Dendritic cell treated with granulocyte-macrophage colony-stimulating factor and Interleukin-4, amounts not matched to agents 40 ng/mL and 50 ng/mL, for 4 days (primary cell): ENCODE measurements around the gene RELN.
"Not testable (repeated sequence)": the region's sequence is repeated elsewhere in the genome, so short reads cannot be mapped to it uniquely, and the experiment has no call there.

Source experiments
- H3K27ac Mint-ChIP-seq: one replicate; pipeline ENCODE4 v1.8.0; 2022; ENCODE audit warnings: mild to moderate bottlenecking, mixed read lengths
- H3K27me3 Mint-ChIP-seq: one replicate; pipeline ENCODE4 v1.8.0; 2022; ENCODE audit warnings: mild to moderate bottlenecking, mixed read lengths
- H3K36me3 Mint-ChIP-seq: one replicate; pipeline ENCODE4 v1.8.0; 2022; ENCODE audit warnings: low read depth, mixed read lengths
- H3K4me1 Mint-ChIP-seq: one replicate; pipeline ENCODE4 v1.8.0; 2022; ENCODE audit warnings: low read depth, mixed read lengths
- H3K4me3 Mint-ChIP-seq: one replicate; pipeline ENCODE4 v1.8.0; 2022; ENCODE audit warnings: mild to moderate bottlenecking, moderate library complexity, mixed read lengths
- H3K9me3 Mint-ChIP-seq: one replicate; pipeline ENCODE4 v1.8.0; 2022; ENCODE audit warnings: mixed read lengths
- intact Hi-C: fragments of 100-400 bp; cut with micrococcal nuclease; formaldehyde crosslinking; loops from one replicate; pipeline ENCODE4 v1.15.0; 2022

The RELN gene

DNA sequence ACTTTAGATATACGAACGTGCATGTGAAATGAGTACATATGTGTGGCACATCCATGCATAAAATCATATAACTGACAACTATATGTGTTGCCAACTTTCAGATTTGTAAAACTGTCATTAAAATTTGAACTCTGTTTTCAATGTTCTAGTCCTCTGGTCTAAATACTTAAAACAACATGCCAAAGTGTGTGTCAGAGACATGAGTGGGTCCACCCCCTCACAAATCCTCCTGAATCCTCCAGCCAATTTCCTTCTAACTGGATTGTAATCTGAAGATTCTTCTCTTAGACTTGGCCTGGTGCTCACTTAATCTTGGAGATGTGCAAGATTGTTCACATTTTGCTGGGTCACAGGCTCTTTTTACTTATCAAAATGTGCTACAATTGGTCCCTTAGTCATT, 184.1 kb downstream of the RELN start:
- no peak overlapping the region for H3K27ac Mint-ChIP-seq
- intact Hi-C loops, result no loop called here
- H3K4me3 Mint-ChIP-seq, result no peak overlapping the region
- H3K36me3 Mint-ChIP-seq, result no peaks in the 10 kb centered on the region
- no peaks in the 10 kb centered on the region for H3K27me3 Mint-ChIP-seq
- H3K4me1 Mint-ChIP-seq, result no peaks in the 10 kb centered on the region
- peaks cover 6% of the 10 kb centered on the region for H3K9me3 Mint-ChIP-seq

- no peaks in the 10 kb centered on the region for H3K36me3 Mint-ChIP-seq
- H3K27ac Mint-ChIP-seq, result no peak overlapping the region
- peaks cover 6% of the 10 kb centered on the region for H3K9me3 Mint-ChIP-seq
- intact Hi-C loops, result no loop called here
- H3K4me1 Mint-ChIP-seq, result no peaks in the 10 kb centered on the region
- no peak overlapping the region for H3K4me3 Mint-ChIP-seq
- H3K27me3 Mint-ChIP-seq, result no peaks in the 10 kb centered on the region
These were observed 185.8 kb downstream of the RELN start for GRCh38 chr7:103803631-103804030.

DNA sequence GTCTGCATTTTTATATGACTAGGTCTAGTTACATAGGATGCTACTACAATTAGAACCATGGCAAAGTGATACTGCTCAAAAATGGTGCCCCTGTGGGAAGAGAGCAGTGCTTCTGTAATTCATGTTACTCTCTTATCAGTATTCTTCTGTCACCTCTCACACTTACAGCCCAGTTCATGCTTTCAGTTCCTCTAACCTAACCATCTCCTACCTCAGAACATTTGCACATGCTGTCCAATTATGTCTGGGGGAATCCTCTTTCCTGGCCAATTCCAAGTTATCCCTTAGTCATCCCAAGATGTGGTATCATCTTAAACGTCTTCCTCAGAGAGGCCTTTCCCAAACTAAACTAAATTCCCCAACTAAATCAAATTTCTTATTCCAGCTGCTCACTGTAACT, 190.2 kb downstream of the RELN start:
- Mint-ChIP-seq H3K36me3 (no peaks in the 10 kb centered on the region), H3K27ac (no peak overlapping the region), H3K27me3 (no peaks in the 10 kb centered on the region), H3K4me1 (no peaks in the 10 kb centered on the region), H3K9me3 (no peaks in the 10 kb centered on the region), H3K4me3 (no peak overlapping the region)
- intact Hi-C loops, result no loop called here

GRCh38 chr7:103797647-103798307, 191.7 kb downstream of the RELN start:
- H3K4me1 Mint-ChIP-seq, result no peaks in the 10 kb centered on the region

GRCh38 chr7:103796327-103796962, 193.0 kb downstream of the RELN start:
- Mint-ChIP-seq H3K27ac (no peak overlapping the region), H3K9me3 (no peaks in the 10 kb centered on the region), H3K27me3 (no peaks in the 10 kb centered on the region), H3K4me3 (no peak overlapping the region), H3K36me3 (no peaks in the 10 kb centered on the region), H3K4me1 (no peaks in the 10 kb centered on the region)
- intact Hi-C loops, result no loop called here

More at GRCh38 chr7:103797647-103798307, 191.7 kb downstream of the RELN start:
- no peak overlapping the region for H3K27ac Mint-ChIP-seq
- intact Hi-C loops, result no loop called here
- no peak overlapping the region for H3K4me3 Mint-ChIP-seq
- no peaks in the 10 kb centered on the region for H3K36me3 Mint-ChIP-seq
- no peaks in the 10 kb centered on the region for H3K27me3 Mint-ChIP-seq
- no peaks in the 10 kb centered on the region for H3K9me3 Mint-ChIP-seq

DNA sequence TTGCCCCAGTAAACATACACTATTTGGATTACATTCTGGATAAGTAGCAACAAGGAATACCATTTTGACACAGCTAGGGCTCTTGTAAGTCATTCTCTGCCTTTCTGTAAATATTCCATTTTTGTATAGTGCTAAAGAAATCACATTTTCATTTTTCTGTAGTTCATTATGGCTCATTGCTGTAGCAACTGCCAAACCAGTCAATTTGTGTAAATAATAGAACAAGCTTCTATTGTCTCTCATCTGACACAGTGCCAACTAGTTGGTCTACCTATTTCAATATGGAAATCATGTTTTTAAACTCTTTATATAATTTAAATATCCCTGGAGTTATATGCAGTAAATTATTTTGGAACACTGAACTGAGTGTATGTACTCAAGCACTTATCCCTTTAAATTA, 193.7 kb downstream of the RELN start:
- Mint-ChIP-seq H3K9me3 (no peaks in the 10 kb centered on the region), H3K4me3 (no peak overlapping the region), H3K27ac (no peak overlapping the region), H3K36me3 (no peaks in the 10 kb centered on the region), H3K27me3 (no peaks in the 10 kb centered on the region), H3K4me1 (no peaks in the 10 kb centered on the region)
- intact Hi-C loops, result no loop called here

GRCh38 chr7:103795107-103795506, 194.4 kb downstream of the RELN start:
- no peaks in the 10 kb centered on the region for H3K4me1 Mint-ChIP-seq
- no peak overlapping the region for H3K4me3 Mint-ChIP-seq
- H3K27me3 Mint-ChIP-seq, result no peaks in the 10 kb centered on the region
- no peaks in the 10 kb centered on the region for H3K36me3 Mint-ChIP-seq
- H3K27ac Mint-ChIP-seq, result no peak overlapping the region
- intact Hi-C loops, result no loop called here
- H3K9me3 Mint-ChIP-seq, result no peaks in the 10 kb centered on the region

- H3K27me3 Mint-ChIP-seq, result no peaks in the 10 kb centered on the region
- intact Hi-C loops, result no loop called here
- H3K27ac Mint-ChIP-seq, result no peak overlapping the region
- H3K4me3 Mint-ChIP-seq, result no peak overlapping the region
- H3K4me1 Mint-ChIP-seq, result no peaks in the 10 kb centered on the region
- no peaks in the 10 kb centered on the region for H3K9me3 Mint-ChIP-seq
- H3K36me3 Mint-ChIP-seq, result no peaks in the 10 kb centered on the region
These were observed 195.0 kb downstream of the RELN start for GRCh38 chr7:103794424-103794823.

DNA sequence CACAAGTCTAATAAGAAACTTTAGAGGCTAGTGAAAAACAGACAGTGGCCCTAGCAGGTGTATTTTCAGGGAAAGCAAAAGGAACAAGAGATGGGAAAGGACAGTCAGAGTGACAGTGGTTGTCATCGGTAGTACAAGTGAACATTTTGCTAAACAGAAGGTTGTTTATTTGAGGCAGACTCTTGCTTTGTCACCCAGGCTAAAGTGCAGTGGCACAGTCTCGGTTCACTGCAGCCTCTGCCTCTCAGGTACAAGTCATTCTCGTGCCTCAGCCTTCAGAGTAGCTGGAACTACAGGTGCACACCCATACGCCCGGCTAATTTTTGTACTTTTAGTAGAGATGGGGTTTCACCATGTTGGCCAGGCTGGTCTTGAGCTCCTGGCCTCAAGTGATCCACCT, 195.8 kb downstream of the RELN start:
- H3K27ac Mint-ChIP-seq, result no peak overlapping the region
- H3K27me3 Mint-ChIP-seq, result no peaks in the 10 kb centered on the region
- H3K36me3 Mint-ChIP-seq, result no peaks in the 10 kb centered on the region
- no peak overlapping the region for H3K4me3 Mint-ChIP-seq
- intact Hi-C loops, result no loop called here
- no peaks in the 10 kb centered on the region for H3K9me3 Mint-ChIP-seq
- no peaks in the 10 kb centered on the region for H3K4me1 Mint-ChIP-seq

GRCh38 chr7:103791894-103792293, 197.6 kb downstream of the RELN start:
- Mint-ChIP-seq H3K4me1 (no peaks in the 10 kb centered on the region), H3K9me3 (peaks cover 6% of the 10 kb centered on the region), H3K27ac (no peak overlapping the region), H3K27me3 (no peaks in the 10 kb centered on the region), H3K4me3 (no peak overlapping the region), H3K36me3 (no peaks in the 10 kb centered on the region)
- intact Hi-C loops, result no loop called here

- H3K27ac Mint-ChIP-seq, H3K9me3 Mint-ChIP-seq, H3K4me1 Mint-ChIP-seq: not testable (repeated sequence)
These were observed 202.4 kb downstream of the RELN start for GRCh38 chr7:103787041-103787440.

GRCh38 chr7:103784646-103785286, 204.7 kb downstream of the RELN start:
- intact Hi-C loops, result no loop called here
- H3K36me3 Mint-ChIP-seq, result no peaks in the 10 kb centered on the region
- H3K4me3 Mint-ChIP-seq, result no peak overlapping the region
- peaks cover 17% of the 10 kb centered on the region for H3K9me3 Mint-ChIP-seq
- H3K4me1 Mint-ChIP-seq, result no peaks in the 10 kb centered on the region
- no peak overlapping the region for H3K27ac Mint-ChIP-seq
- H3K27me3 Mint-ChIP-seq, result no peaks in the 10 kb centered on the region

More at GRCh38 chr7:103787041-103787440, 202.4 kb downstream of the RELN start:
- H3K36me3 Mint-ChIP-seq, H3K4me3 Mint-ChIP-seq, H3K27me3 Mint-ChIP-seq, intact Hi-C loops: not testable (repeated sequence)

DNA sequence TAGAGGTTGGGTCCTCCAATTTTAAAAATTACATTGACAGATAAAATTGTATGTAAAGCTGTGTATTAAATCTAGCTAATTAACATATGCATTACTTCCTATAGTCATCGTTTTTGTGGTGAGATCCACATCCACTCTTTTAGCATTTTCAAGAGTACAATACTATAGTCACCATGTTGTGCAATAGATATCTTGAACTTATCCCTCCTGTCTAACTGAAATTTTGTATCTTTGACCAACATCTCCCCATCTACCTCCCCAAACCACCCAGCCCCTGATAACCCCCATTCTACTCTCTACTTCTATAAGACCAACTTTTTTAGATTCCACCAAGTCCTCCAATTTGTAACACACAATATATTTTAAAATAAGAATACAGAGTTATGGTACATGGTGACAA, 208.0 kb downstream of the RELN start:
- Mint-ChIP-seq H3K4me3 (no peak overlapping the region), H3K4me1 (no peaks in the 10 kb centered on the region), H3K27ac (no peak overlapping the region), H3K9me3 (peaks cover 8% of the 10 kb centered on the region), H3K27me3 (no peaks in the 10 kb centered on the region), H3K36me3 (no peaks in the 10 kb centered on the region)
- intact Hi-C loops, result no loop called here

DNA sequence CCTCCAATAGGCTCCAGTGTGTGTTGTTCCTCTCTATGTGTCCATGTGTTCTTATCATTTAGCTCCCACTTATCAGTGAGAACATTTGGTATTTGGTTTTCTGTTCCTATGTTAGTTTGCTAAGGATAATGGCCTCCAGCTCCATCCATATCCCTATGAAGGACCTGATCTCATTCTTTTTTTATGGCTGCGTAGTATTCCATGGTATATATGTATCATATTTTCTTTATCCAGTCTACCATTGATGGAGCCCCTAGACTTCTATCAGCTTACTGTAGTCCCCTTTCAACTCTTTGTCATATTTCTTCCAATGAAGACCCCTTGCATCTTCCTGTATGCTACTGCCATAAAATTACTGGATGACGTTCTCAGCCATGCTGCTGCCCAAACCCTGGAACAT, 208.9 kb downstream of the RELN start:
- H3K27ac Mint-ChIP-seq, intact Hi-C loops, H3K36me3 Mint-ChIP-seq, H3K4me3 Mint-ChIP-seq, H3K9me3 Mint-ChIP-seq, H3K27me3 Mint-ChIP-seq, H3K4me1 Mint-ChIP-seq: not testable (repeated sequence)
